ENCODE results near the gene OSTN.

DNA sequence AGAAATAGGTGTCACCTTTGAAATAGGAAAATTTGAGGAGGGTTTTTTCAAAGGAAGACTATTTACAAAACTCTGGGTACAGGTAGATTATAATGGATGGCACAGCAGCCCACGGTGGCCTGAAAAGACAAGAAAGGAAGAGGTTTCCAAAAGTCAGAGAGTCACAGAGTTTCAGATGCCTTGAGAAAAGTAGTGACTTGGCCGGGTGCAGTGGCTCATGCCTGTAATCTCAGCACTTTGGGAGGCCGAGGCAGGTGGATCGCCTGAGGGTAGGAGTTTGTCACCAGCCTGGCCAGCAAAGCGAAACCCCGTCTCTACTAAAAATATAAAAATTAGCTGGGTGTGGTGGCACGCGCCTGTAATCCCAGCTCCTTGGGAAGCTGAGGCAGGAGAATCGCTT is 35.2 kb downstream of the OSTN start:
- TF ChIP-seq, protein P1, sequence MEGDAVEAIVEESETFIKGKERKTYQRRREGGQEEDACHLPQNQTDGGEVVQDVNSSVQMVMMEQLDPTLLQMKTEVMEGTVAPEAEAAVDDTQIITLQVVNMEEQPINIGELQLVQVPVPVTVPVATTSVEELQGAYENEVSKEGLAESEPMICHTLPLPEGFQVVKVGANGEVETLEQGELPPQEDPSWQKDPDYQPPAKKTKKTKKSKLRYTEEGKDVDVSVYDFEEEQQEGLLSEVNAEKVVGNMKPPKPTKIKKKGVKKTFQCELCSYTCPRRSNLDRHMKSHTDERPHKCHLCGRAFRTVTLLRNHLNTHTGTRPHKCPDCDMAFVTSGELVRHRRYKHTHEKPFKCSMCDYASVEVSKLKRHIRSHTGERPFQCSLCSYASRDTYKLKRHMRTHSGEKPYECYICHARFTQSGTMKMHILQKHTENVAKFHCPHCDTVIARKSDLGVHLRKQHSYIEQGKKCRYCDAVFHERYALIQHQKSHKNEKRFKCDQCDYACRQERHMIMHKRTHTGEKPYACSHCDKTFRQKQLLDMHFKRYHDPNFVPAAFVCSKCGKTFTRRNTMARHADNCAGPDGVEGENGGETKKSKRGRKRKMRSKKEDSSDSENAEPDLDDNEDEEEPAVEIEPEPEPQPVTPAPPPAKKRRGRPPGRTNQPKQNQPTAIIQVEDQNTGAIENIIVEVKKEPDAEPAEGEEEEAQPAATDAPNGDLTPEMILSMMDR (IDR thresholded peaks at IDR 0.05), result no peak
- TF ChIP-seq, protein P2, sequence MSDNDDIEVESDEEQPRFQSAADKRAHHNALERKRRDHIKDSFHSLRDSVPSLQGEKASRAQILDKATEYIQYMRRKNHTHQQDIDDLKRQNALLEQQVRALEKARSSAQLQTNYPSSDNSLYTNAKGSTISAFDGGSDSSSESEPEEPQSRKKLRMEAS (IDR thresholded peaks at IDR 0.05; ENCODE audit: low read depth), result no peak
- TF ChIP-seq POLR2AphosphoS5 (IDR thresholded peaks at IDR 0.05; ENCODE audit: low read depth, low read length) (no peak), SMC3 (IDR thresholded peaks at IDR 0.05; ENCODE audit: low read depth, low read length) (no peak), FOSL2 (IDR thresholded peaks at IDR 0.05; ENCODE audit: borderline replicate concordance, low read depth) (no peak)
- TF ChIP-seq, protein P3, sequence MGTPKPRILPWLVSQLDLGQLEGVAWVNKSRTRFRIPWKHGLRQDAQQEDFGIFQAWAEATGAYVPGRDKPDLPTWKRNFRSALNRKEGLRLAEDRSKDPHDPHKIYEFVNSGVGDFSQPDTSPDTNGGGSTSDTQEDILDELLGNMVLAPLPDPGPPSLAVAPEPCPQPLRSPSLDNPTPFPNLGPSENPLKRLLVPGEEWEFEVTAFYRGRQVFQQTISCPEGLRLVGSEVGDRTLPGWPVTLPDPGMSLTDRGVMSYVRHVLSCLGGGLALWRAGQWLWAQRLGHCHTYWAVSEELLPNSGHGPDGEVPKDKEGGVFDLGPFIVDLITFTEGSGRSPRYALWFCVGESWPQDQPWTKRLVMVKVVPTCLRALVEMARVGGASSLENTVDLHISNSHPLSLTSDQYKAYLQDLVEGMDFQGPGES (IDR thresholded peaks at IDR 0.05; ENCODE audit: low read depth, low read length), result no peak
